HG03066 (cell line): ENCODE measurements around the gene F12.
A peak's percentile ranks its signal among the peaks of the same experiment; 100 is the strongest.

ENCODE experiments used
- ATAC-seq: cut with Tn5 transposase; IDR thresholded peaks from one replicate; pipeline ENCODE4 v1.9.1; 2021; ENCODE audit warnings: low read depth; ENCODE audit not compliant: unreplicated experiment

F12 gene

GRCh38 chr5:177433658-177434217 is 24.4 kb upstream of the F12 start:
- no peak for ATAC-seq

- ATAC-seq = no peak
Measured at GRCh38 chr5:177432839-177433657, 23.7 kb upstream of the F12 start.

GRCh38 chr5:177432143-177432838 is 22.9 kb upstream of the F12 start:
- no peak for ATAC-seq

- ATAC-seq = peak; percentile 37
Measured at GRCh38 chr5:177431317-177432142, 22.2 kb upstream of the F12 start.

GRCh38 chr5:177430972-177431316 is 21.6 kb upstream of the F12 start:
- ATAC-seq = no peak

GRCh38 chr5:177430140-177430951 is 21.0 kb upstream of the F12 start:
- no peak for ATAC-seq

GRCh38 chr5:177429248-177430040 is 20.1 kb upstream of the F12 start:
- ATAC-seq = no peak

- ATAC-seq = no peak
Measured at GRCh38 chr5:177428574-177429217, 19.3 kb upstream of the F12 start.

- ATAC-seq = no peak
Measured at GRCh38 chr5:177427919-177428573, 18.7 kb upstream of the F12 start.

- ATAC-seq = no peak
Measured at GRCh38 chr5:177427211-177427822, 18.0 kb upstream of the F12 start.

GRCh38 chr5:177426566-177427210 is 17.3 kb upstream of the F12 start, which contains the start of gene GRK6:
Gene GRK6 (plus strand): TSS chr5:177426676. CDS start chr5:177426846, 170 bp downstream.
- peak; percentile 9 for ATAC-seq

GRCh38 chr5:177425801-177426565 is 16.6 kb upstream of the F12 start:
- peak; percentile 70 for ATAC-seq

- ATAC-seq = no peak
Measured at GRCh38 chr5:177425196-177425800, 15.9 kb upstream of the F12 start.

- ATAC-seq = no peak
Measured at GRCh38 chr5:177423671-177424070, 14.3 kb upstream of the F12 start.

GRCh38 chr5:177421062-177421798 is 11.9 kb upstream of the F12 start:
- no peak for ATAC-seq
